Activated gamma-delta T cell treated with Interleukin-2 at 50 U/mL for 16 hours (primary cell): ENCODE data around the gene ANKLE2.

Source experiments
- DNase-seq: peaks from one replicate; pipeline ENCODE4 v3.0.0-alpha.2; 2020

Gene ANKLE2

DNA sequence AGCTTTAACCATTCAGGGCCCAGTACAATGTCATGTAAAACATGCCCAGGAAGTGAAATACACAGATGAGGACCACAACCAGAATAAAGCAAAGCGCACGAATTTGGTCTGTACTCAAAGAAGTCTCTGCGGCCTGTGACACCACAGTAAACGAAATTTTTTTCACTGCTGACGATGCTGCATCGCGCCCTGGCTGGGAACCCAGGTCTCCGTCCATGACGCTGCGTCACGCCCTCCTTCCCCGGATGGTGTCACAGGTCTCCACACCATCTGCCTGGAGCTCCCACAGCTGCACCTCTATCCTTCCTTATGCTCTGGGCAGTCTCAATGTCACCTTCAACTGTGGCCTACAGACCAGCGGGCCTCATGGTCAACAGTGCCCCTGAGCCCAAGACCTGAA, 17.8 kb downstream of the ANKLE2 start:
- no peak for DNase-seq

DNA sequence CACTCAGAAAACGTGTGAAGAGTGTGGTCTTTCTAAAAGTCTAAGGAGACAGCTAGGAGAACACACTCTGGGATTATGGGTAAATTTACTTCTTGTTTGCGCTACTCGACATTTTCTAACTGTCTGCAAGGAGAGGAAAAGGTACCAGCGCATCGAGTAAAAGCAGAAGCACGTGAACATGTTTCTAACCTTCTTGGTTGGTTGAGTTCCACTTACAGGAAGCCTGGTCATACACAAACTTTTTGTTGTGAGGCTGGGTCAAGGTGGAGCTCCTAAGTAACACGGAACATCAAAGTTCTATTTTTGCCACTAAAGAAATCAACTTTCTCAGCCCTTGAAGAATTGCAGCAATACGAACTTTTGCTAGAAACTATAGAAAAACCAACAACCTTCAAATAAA, 20.0 kb downstream of the ANKLE2 start:
- DNase-seq: no peak

DNA sequence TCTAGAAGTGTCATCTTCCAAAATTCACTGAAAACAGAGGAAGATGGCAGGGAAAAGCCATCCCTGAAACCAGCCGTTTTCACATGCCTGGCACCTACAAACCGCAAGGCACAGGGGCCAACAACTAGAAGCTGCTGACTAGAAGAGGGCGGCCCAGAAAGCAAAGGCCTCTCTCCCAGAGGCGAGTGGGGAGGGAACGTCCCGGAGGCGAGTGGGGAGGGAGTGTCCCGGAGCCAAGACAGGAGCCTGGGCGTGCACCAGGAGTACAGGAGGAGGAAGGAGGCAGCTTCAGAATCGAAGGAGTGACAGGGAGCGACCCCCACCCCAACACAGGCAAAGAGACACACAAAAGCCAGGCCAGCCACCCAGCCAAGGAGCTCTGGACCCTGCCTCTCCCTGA, 21.0 kb downstream of the ANKLE2 start:
- DNase-seq: no peak

DNA sequence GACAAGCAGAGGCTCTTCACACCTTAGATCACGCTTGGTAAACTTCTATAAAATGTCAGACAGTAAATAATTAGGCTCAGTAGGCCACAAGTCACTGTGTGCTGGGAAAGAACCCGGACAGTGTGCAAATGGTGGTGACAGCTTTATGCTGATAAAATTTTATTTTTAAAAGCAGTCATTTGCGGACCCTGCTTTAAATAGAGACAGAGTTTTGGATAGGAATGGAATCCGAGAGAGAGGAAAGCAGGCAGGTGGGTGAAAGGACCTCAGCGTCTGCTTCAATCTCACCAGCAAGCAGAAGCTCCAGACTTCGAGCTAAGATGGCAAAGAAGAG, 21.4 kb downstream of the ANKLE2 start:
- no peak for DNase-seq

DNA sequence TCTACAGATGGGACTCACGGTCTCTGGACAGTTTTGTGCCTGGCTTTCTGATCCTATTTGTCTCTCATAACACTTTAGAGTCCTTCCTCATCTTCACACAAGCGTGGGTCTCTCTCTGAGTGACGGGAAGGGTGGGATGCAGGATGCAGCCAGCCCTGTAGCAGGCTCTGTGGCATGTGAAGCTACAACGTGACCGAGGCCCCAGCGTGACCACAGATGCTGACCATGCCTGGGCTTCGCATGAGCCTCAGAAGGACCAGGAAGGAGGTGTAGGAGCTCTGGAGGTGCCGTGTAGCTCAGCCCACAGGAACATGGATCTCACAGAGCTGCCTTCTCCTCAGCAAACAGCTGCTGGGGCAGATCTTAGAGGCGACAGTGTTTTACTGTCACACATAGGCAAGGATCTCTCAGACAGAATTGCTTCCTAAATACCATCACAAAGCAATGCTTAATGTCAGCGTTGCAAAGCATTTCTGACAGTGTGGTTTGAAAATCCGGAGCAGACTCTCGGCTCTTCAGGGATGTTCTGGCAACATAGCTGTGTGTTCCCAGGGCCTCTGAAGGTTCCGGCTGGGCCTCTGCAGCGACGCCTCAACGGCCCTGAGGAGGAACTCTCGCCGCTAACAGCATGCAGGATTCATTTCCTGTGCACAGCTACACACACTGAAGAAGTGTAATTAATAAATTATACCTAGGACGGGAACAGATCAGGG, 21.9 kb downstream of the ANKLE2 start:
- no peak for DNase-seq

DNA sequence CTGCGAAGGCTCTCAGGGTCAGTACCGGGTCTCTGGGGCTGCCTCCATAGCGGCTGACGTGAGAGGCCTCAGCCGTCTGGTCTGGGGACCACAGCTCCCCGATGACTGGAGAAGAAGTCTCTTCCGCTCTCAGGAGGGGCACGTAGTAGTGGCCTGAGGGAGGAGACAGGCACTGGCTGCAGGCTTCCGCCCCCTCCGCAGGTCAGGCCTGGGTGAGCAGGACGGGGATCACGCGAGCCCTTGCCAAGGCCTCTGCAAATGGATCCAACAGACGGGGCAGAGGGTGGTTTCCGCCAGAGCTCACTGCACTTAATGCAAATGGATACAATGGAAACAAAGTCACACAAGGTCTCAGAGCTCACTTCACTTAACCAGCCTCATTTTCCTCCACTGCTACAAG, 24.7 kb downstream of the ANKLE2 start:
- no peak for DNase-seq

DNA sequence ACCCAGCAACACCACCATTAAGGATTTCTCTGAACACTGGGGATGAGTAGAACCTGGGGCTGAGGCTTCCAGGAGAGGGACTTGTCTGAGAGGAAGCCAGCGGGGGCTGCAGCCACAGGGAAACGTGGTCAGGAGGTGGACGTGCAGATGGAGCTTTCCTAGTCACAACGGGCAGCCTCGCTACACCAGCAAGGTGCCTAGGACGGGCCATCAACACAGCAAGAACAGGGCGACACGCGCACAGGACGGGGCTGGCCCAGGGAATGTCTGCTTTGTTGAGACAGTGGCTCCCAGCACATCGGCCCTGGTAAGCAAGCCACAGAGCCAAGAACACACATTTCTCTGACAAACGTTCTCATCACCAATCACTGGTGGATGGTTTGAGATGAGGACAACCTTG, 25.3 kb downstream of the ANKLE2 start:
- DNase-seq: no peak

DNA sequence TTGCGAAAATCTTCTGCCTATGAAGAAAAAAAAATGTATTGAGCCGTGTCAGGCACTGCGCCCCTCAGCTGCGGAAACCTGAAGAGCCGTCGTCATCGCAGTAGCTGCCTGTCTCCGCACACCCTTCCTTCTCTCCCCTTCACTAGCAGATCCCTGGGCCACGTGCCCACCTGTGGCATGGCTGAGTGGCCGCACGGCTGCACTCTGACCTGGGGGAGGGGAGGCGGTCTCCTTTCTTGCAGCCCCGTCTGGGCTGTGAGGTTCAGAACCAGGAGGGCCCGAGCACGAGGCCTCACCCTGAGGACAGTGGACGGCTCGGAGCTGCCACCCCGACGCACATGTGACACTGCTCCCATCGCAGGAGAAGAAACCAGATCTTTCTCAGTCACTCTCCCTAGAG, 26.1 kb downstream of the ANKLE2 start:
- no peak for DNase-seq

DNA sequence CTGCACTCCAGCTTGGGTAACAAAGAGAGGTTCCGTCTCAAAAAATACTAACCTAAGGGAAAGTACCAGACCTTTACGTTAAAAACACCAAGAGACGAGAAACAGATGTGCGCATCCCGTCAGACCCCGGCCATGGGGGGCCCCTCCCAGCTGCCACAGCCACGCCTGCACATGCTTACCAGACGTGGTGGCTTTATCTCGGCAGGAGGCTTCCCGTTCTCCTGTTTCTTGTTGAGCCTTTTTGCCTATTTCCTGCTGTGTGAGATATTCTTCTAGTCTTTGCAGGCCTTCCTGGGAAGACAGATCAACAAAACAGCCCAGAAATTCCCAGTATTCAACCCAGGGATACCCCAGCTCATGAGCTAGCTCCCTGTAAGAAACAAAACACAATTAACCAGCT, 27.4 kb downstream of the ANKLE2 start:
- DNase-seq: no peak

DNA sequence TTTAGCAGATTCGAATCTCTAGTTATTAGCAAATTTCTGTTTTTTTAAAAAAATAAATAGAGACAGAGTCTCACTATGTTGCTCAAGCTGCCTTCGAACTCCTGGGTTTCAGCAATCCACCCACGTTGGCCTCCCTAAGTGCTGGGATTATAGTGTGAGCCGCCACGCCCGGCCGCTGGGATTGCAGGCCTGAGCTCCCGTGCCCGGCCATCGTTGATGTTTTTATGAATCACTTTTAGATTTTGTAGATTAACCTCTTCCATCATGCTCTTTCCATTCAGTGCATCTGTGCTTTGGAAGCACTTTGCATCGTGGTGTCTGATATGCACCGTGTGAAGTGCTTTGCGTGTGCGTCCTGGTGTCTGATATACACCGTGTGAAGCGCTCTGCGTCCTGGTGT, 30.1 kb downstream of the ANKLE2 start:
- no peak for DNase-seq

DNA sequence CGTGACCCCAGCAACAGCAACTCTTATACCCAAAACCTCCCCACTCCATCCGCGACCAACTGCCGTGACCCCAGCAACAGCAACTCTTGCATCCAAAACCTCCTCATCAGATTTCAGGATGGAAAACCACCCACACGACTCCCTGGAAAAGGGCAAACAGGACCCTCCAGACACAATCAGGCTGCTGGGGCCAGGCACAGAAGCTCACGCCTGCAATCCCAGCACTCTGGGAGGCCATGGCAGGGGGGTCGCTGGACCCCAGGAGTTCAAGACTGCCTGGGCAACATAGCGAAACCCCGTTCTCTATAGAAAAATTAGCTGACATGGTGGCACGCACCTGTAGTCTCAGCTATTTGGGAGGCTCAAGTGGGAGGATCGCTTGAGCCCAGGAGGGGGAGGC, 31.3 kb downstream of the ANKLE2 start:
- no peak for DNase-seq

DNA sequence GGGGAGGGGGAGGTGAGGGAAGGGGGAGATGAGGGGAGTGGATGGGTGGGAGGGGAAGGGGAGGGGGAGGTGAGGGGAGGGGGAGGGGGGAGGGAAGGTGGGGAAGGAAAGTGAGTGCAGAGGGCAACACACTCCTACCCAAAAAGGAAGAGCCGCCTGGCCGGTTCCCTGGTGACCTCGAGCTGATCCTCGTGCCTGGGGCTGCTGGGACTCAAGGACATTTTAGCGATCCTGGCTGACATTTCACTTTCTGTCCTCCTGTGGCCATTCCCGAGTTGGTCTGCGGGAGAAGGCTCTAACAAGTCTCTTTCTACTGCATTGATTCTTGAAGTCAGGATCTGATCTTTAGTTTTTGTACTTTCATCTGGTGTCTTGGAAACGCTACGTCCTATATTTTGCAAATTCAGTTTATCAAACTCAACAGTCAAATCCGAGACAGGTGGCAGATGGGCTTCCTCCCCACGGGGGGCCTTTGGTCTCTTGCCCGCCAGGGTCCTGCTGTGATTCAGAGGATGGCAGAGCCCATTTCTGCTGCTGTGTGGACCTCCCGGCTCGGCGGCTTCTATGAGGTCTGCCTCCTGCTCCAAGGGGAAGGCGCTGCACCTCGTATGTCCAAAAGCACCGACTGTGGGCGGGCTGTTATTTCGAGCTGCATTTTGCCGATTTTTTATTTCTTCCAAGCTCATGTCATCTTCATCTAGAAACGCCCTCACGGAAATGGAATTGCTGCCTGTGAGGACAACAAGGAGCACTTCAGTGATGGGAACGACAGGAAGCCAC, 31.9 kb downstream of the ANKLE2 start:
- DNase-seq: no peak

DNA sequence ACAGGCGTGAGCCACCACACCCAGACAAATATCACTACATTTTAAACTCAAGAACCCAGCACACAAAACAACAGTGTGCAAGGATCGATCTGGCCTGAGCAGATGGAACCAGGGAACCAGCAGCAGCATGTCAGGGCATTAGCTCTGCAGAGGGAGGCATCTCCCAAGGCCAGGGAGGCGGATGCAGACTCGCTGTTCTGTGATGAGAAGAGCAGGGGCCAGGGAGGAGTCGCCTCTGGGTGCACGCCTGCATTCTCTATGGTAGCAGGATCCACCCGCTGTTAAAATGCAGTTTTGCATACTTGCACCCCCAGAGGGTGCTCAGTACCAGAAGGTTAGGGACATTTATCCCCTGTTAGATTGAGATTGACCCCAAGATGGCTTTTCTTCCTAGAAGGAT, 33.1 kb downstream of the ANKLE2 start:
- DNase-seq: no peak

DNA sequence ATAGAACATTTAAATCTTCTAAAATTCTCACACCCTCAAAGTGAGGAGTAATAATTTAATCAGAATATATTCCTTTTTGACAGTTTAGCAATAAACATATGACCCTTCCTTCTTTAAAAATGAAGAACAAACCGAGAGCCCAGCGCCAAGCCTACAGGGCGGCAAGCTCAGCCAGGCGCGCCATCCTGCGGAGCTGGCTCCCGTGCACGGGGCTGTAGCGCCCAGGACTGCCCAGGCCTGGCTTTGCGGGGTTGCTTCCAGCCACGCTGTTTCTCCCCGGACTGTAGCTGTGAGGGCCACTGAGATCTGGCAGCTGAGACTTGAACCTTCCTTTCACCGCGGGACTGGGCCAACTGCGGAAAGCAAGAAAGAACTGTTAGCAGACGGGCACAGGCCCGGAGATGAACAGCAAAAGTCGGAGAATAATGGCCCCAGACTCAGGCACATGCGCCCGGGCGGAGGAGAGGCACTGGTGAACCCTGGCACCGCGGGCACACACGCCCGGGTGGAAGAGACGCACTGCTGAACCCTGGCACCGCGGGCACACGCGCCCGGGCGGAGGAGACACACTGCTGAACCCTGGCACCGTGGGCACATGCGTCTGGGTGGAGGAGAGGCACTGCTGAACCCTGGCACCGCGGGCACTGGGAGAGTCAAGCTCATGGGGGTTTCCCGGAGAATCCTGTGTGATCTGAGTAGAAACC, 34.4 kb downstream of the ANKLE2 start:
- no peak for DNase-seq

DNA sequence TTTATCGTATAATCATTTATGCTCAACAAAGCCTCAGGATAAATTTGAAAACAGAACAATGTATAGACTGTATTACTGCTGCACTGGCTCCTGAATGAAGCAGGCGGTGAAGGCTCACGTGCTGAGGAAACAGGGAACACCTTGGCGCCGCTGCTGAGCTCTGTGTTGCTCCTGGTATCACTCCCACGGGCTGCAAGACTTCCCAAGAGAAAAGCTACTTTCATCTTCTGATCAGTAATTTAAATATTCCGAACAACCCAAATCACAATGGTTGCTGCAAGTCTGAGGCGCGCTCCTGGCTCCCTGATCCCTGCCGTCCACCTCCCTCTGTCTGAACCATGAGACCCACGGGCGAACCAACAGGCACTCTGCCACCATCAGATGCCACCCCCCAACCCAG, 35.2 kb downstream of the ANKLE2 start:
- no peak for DNase-seq

DNA sequence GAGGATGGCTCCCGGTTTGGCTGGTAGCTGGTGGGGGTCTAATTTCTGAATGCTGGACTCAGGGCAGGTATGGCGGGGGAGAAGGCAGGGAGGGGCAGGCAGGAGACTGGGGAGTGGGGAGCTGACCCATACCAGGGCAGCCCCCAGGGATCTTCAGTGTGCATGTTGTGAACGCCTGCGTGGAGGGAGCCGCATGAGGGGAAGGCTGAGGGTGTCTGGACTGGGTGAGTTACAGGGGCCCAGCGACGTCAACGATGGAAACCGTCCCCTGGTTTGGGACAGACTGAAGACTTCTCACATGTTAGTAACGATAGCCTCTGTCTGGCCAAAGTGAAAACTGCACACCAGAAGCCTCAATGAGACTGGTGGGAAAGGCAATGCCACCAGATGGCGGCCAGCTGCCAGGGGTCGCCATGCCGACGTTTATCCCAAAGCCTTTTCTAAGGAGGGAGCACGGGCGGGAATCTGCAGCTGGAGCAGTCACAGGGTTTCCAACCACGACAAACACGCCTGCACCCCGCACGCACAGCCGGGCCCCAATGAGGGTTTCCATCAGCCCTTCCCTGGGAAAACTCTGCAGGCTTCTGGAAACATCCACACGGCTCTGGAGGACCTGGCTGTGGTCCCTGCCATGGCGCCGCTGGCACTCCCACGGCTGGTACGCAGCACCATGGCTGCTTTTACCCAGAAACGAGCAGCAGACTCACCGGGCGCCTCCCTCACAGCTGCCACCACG, 37.0 kb downstream of the ANKLE2 start:
- no peak for DNase-seq

DNA sequence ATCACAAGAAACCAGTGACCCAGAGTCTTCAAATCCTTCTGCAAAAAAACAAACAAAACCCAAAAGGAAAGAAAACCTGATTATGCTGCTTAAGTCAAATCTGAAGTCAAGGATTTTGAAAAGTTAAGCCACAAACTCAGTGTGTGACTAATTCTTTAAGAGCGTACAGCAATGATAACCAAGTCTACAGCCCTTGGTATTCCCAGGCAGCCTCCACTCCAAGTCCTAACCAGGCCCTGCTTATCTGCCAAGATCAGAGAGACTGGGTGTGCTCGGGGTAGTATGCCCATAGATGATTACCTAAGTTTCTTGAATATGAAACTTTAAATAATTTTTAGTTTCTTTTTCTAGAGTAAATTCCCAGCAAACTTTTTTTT, 37.9 kb downstream of the ANKLE2 start:
- DNase-seq: no peak

DNA sequence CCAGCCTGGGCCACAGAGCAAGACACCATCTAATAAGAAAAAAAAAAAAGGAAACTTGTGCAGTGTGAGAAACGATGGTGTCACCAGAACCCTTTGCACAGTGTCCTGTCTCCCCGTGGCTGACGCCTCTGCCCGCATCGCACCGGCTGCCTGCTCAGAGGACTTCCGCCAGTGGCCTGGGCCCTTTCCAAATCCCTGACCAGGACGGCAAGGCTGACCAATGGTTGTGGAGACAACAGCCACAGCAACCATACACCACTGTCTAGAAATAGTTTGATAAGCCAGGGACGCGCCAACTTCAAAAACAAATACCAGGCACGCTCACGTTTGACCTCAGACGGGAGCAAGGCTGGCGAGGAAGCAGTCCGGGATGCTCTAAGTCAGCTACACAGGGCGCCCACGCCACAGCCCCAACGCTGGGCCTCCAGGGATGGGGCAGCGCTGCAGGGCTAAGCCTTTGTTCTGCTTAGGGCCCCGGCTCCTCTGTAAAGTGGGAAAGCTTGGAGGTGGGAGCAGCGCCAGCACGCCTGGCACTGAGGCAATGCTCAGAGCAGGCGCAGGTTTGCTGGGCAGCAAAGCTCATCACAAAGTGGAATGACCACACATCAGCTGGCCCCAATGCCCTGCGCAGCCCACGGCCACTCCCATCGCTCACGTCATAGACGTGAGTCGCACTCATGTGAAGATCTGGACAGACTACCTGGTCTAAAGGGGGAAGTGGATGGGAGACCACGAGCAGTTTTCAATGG, 38.4 kb downstream of the ANKLE2 start:
- DNase-seq: no peak

DNA sequence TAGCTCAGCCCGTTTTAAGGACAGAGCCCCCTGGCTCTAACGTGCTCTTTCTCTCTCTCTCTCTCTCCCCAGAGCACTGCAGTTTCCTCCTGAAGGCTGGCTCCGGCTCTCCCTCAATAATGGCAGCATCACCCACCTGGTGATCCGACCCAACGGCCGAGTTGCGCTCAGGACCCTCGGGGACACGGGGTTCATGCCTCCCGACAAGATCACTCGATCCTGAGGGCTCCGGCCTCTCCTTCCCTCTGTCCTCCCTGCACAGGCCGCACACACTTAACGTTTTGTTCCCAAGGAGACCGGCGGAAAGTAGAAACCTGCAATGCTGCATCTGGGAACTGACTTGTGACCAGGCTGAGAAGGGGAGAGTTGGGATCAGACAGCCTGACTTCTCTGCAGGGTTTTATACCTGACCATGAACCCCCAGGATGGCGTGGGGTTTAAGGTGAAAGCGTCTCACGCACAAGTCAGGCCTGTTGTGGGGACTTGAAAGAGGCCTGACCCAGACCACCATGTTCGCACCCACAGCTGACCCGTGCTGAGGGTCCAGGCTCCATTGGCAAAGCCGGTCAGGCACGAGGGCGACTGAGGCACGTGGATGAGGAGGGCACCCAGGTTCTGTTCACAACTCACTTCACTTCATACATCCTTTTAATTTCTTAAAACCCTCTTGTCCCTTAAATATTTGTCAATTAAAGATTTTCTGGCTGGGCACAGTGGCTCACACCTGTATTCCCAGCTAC, 40.9 kb downstream of the ANKLE2 start:
- DNase-seq: no peak

DNA sequence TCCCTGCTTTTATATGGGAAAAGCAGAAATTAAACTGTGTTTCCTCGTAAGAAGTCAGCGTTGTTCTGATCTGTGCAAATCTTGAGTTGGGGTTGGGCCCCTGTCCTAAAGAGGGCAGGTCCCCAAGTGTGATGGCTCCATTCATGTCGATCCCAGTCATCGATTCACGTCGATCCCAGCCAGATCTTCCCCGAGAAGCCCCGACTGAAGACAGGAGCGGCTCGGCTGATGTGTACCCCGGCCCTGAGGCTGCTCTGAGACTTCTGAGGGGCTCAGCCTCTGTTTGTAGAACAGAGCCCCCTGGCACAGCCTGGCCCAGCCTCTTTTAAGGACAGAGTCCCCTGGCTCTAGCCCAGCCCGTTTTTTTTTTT, 41.7 kb downstream of the ANKLE2 start:
- DNase-seq: no peak

DNA sequence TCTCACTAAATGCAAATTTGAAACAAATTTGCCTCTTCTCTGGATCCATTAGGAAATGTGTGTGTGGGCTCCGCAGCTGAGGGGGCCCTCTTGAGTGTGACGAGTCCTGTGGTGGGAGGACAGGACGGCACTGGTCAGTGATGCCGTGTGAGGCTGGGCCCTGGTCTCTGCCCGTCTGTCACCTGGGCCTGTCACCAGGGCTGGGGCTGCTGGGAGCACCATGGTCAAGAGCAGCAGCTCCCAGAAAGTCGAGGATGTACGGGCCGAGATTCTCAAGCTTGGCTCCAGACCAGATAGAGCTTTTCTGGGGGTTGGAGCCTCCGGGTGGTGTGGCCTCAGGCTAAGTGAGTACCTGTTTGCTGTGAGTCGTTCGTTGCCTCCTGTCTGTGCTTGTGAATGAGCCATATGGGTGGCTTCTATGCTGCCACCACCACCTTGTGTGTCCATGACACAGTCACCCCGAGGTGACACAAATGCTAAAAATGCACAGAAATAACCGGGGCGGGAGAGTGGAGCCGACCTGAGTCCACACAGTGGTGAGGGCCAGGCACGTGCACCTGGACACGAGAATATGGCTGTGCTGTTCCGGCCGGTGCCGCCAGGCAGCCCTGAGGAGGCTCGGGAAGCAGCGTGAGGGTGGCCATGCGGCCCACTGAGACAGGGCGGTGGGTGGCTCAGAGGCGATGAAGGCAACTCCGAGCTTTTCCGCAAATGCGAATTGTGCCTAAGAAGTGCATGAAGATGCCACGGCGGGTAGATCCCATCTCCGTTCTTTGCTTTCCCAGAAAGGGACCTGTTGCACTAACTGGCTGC, 42.3 kb downstream of the ANKLE2 start:
- DNase-seq: no peak
